HG03378 (cell line): ENCODE measurements around the gene SYF2.
"Not testable (repeated sequence)": the region's sequence is repeated elsewhere in the genome, so short reads cannot be mapped to it uniquely, and the experiment has no call there.

Experiments used
- ATAC-seq: cut with Tn5 transposase; IDR thresholded peaks from one replicate; pipeline ENCODE4 v1.9.1; 2021; ENCODE audit warnings: mild to moderate bottlenecking, moderate library complexity; ENCODE audit not compliant: unreplicated experiment

Gene SYF2

DNA sequence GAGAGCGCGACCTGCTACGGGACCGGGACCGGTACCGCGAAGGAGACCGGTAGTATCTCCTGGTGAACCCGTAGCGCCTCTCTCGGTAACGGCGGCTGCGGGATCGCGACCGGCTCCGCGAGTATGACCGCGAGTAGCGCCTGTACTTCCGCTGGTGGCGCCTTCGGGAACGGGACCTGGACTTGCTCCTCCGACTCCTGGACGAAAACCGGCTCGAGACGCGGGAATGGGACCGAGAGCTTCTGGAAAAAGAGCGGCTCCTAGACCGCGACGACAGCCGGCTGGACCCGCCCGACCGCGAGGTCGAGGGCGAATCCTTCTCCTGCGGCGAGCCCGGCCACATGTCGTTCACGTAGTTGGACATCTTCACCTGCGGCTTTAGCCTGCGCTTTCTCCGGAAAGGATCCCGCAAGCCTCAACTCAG is 14.3 kb upstream of the SYF2 start:
- no peak for ATAC-seq

DNA sequence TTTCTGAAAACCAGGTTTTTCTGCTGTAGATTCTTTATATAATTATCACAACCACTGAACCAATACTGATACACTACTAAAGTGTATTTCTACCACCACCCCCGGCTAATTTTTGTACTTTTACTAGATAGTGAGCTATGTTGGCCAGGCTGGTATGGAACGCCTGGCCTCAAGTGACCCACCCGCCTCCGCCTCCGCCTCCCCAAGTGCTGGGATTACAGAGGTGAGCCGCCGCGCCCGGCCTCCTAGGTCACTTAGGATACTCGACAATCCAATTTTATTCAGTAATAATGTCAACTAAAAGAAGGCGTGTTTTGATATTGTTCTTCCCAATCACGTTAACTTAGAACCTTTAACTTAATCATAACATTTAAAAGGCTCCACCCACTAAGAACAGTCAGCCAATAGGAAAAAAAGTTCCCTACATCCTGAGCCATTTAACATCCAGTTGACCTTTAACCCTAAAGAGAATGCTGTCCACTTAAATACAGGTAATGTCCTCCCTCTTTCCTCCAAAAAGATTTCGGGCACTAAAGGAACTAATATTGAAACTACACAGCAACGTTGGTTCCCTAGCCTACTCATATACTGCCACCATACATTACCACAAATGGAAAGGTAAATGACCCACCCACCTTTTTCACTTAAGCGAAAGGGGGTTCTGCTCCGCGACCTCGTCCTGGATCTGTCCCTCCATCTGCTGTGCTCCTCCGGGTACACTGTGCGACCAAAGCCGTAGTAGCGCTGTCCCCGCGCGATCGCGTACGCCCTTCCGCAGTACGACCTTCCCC is 13.7 kb upstream of the SYF2 start:
- no peak for ATAC-seq

DNA sequence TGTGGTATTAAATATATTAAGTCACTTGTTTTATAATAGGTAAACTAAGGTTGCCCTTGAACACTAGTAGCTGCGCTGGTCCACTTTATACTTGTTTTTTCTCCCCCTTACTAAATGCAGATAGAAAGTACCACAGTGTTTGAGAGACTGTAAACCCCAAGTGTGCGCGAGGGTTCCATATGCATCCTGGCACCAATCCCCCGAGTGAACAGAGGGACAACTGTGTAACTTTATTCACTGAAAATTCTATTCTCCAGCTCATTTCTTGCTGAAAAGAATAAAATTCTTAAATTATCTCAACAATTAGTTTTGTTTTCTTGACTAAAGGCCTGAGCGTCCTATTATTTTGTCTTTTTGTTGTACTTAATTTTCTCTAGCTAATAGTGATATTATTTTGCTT is 13.1 kb upstream of the SYF2 start:
- no peak for ATAC-seq

DNA sequence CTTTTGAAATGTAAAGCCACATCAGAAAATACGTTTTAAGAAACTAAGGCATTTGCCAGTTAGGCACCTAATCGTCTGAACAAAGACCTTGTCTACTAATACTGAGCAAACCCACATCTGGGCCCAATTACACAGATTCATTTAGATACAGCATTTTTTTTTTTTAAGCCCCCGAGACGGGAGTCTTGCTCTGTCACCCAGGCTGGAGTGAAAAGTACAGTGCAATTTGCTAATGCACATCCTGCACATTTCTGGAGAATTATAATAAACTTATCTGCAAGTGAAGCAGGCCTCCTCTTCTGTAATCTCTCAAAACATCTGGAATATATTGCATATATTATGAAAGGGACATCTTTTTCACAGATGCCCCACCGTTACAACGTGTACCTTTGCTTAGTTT is 11.6 kb upstream of the SYF2 start:
- no peak for ATAC-seq

DNA sequence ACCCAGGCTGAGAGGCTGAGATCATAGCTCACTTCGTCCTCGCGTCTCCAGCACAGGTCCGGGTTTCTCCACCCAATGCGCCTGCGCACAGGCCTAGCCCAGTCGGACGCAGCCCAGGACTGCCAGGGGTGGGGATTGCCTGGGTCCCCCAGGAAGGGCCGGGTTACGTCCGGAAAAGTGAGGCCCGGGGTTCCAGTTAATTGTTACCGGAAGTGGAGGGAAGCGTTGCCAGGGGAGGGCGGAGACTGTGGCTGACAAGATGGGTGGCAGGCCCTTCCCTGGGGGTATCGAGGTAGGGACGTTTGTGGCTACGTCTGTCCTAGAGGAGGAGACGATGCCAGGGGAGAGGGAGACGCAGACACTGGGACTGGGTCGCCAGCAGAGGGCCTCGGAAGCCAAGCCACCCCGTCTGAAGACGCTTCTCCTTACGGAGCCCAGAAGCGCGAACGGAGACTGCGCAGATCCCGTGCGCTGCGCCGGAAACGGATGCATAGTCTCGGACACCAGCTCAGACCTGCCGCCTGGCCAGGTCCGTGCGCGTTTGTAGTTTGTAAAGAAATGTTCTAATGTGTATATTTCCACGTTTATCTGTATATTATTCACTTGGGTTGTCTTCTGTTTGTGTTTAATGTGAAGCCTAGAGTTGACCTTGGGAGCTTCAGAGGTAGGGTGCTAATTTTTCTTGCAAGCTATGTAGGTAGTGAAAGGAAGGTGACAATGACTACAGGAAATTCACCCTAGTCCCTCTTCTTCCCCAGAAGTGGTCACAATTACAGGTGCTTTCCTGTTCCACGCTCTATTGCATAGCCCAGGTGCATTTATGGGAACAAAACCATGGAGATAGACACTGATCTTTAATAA is 7.6 kb upstream of the SYF2 start:
- ATAC-seq: peak; percentile 54

DNA sequence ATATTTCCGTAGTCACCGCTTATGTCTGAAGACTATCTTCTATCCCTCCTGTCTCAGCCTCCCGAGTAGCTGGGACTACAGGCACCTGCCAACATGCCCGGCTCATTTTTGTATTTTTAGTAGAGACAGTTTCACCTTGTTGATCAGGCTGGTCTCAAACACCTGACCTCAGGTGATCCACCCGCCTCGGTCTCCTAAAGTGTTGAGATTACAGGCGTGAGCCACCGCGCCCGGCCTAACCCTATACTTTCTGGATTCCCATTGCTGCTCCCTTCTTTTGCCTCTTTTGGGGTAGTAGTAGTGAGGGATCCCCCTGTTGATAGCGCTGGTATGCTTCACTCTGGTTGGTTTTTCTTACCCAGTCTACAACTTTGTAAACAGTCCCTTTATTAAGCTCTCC is 5.7 kb upstream of the SYF2 start:
- ATAC-seq: no peak

DNA sequence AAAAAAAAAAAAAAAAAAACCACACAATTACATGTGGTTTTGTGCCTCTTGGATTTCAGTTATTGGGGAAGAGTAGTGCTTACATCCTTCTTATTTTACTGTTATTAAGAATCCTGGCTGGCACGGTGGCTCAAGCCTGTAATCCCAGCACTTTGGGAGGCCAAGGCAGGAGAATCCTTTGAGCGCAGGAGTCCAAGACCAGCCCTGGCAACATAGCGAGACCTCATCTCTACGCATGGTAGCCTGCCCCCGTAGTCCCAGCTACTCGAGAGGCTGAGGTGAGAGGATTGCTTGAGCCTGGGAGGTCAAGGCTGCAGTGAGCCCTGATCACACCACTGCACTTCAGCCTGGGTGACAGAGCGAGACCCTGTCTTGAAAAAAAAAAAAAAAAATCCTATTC is 4.0 kb upstream of the SYF2 start:
- ATAC-seq: not testable (repeated sequence)

DNA sequence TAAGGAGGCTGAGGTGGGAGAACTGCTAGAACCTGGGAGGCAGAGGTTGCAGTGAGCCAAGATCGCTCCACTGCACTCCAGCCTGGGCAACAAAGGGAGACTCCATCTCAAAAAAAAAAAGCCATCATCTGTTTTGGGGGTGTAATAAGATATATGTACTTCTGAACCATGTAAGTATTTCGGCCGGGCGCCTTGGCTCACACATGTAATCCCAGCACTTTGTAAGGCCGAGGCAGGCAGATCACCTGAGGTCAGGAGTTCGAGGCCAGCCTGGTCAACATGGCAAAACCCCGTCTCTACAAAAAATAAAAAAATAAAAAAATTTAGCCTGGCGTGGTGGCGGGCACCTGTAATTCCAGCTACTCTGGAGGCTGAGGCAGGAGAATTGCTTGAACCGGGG is 3.1 kb upstream of the SYF2 start:
- not testable (repeated sequence) for ATAC-seq

DNA sequence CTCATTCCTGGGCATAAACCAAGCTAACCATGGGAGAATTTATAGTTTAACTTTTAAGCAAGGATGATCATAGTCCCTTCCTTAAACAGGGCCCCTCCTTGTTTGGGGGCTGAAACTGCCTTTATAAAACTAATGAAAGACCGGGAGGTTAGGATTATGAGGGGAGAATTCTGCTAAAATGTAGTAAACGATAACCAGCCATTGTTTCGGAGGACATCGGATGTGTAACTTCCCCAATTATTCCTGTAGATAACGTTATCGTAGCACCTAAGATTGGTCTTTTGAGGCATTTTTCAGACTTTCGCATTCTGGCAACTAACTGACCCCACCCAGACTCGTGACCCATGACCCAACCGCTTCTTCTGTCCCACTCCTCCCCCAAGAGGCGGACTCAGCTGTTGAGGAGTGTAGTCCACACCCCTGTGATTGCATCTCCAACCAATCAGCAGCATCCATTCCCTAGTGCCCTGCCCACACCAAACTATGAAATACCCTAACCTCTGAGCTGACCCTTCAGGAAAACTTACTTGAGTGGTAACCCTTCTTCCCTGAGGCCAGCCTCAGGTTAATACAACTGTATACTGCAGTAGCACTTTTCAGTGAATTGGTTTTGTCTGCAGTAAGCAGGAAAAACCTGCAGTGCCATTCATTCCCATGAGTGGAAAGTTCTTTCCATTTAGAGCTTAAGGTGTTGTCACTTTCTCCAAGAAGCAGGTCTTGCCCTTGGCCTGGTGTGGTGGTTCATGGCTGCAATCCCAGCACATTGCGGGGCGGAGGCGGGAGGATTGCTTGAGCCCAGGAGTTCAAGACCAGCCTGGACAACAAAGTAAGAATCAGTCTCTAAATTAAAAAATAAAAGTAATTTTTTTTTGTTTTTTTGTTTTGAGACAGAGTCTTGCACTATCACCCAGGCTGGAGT is 823 bp upstream of the SYF2 start:
- ATAC-seq: peak; percentile 33

DNA sequence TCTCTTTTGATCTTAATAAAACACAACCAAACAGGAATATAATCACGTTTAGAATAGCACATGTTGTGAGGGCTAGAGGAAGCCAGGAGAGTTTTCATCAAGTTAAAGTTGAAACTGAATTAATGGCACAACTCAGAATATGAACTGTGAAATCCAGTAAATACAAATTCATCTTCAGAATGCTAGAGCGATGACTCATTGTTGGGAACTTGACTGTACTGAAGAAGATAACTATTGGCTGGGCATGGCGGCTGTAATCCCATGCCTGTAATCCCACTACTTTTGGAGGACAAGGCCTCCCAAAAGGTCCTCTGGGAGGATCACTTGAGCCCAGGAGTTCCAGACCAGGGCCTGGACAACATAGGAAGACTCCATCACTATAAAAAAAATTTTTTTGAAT is 8.8 kb downstream of the SYF2 start:
- ATAC-seq: no peak

DNA sequence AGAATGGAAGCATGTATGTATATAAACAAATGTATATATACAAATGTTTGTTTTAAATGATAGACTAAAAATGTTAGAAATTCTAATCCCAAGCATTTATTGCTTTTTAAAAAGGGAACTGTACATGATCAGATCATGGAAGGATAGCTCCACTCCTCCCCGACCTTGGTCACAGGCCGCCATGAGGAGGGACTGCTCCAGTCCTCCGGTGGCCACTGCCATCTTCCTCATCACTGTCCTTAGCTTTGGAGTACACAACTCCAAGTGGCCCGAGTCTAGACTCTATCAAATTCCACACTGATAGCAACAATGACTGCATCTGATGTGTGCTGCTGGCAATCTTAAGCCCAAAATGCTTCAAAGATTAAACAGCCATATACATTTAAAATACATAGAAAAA is 9.7 kb downstream of the SYF2 start:
- ATAC-seq: no peak

DNA sequence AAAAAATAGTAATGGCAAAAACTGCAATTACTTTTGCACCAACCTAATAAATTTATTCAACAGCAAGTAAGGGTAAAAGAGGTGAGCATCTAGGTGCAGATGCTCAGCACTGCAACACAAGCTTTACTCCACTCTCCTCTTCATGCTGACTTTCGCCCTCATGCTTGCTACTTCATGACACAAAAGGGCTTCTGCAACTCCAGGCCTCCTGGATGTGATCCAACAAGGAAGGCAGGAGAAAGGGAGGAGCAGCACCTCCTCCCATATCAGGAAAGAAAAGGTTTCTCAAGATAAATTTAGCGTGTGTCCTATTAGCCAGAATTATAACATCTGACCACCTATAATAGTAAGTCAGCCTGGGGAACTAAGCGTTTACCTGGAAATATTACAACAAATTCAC is 11.6 kb downstream of the SYF2 start:
- ATAC-seq: no peak

DNA sequence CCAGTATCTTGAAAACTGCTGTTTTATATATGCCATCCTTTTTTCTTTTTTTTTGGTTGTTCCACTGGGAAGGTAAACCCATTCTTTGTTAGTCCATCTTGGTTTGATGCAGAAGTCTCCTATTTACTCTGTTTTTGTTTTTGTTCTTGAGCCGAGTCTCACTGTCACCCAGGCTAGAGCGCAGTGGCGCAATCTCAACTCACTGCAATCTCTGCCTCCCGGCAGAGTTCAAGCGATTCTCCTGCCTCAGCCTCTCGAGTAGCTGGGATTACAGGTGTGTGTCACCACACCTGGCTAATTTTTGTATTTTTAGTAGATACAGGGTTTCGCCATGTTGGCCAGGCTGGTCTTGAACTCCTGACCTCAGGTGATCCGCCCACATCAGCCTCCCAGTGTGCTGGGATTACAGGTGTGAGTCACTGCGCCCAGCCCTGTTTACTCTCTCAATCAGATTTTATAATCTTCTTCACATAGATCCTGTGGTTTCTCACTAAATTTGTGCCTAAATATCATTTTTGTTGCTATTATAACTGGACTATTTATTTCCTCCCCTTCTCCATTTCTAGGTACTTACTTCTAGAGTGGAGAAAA is 12.5 kb downstream of the SYF2 start:
- ATAC-seq: no peak

DNA sequence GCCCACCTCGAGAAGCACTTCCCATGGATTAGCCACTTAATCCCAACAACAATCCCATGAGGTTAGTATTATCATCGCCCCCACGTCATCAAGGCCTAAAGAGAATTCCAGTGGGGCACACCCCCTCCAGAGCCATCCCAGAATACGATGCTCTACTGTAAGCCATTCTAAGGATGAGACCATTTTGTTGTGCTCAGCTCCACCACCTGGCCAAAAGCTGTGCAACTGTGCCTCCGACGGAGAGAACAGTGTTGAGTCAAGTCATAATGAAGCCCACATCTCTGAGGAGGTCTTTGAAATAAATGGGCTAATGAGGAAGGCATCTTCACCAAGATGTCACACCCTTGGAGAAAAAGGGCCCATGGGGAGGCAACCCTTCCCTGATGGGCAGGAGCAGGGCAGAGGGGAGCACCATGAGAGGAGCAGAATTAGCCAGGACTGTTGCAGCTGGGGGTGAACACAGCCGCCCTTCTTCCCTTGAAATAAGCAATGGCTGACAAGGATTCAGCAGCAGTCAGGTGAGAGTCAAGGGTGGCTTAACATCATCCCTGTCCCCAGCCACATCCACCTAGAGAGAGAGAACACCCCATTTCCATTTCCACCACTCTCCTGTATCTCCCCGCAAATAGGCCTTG is 14.6 kb downstream of the SYF2 start:
- no peak for ATAC-seq

DNA sequence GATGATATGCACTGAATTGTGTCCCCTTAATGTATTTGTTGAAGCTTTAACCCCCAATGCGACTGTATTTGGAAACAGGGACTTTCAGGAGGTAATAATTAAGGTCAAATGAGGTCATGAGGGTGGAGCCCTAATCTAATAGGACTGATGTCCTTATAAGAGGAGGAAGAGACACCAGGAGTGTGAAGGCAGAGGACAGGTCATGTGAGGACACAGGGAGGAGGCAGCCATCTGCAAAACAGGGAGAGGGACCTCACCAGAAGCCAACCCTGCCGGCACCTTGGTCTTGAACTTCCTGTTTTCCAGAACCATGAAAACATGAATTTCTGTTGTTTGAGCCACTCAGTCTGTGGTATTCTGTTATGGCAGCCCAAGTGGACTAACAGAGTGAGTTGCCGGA is 15.3 kb downstream of the SYF2 start:
- no peak for ATAC-seq

DNA sequence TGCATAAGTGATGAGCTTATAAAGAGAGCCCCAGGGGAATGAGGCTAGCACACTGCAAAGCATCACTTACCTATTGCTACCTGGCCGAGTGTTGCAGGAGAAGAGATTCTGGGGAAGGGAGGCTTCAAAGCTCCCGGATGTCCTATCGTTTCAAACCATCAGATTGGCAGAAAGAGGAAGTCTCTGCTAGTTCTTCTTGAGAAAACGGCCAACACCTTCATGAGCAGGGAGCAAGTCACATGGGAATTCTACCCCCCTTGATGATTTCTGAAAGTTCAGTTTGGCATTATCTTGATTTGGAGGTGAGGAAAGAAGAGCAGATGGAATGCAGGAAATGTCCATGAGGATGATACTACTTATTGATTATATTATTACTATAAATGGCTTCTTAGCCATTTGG is 16.2 kb downstream of the SYF2 start:
- ATAC-seq: no peak

DNA sequence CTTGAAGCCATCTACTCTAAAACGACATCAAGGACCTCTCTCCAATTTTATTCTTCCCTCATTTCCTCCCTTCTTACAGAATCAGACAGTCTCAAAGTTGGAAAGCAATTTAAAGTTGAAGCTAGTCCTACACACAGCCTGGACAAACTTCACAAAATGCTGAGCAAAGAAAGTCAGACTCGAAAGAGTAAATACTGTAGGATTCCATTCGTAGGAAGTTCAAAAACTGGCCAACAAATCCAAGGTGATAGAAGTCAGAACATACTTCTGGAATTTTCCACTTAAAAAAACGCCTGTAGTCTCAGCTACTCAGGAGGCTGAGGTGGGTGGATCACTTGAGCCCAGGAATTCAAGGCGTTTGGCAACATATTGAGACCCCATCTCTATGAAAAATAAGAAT is 19.6 kb downstream of the SYF2 start:
- ATAC-seq: no peak

DNA sequence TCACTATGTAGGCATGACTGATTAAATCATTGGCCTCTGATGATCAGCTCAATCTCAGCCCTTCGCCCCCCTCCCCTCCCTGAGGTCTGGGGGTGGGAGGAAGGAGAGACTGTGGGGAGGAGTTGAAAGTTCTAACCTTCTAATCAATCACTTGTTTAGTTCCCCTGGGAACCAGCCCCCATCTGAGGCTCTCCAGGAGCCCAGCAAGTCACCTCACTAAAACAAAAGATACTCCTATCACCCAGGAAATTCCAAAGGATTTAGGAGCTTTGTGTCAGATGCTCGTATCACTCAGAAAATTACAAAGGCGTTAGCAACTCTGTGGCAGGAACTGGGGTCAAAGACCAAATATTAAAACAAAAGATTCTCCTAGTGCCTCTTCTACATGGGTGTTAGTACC is 21.6 kb downstream of the SYF2 start:
- ATAC-seq: no peak

DNA sequence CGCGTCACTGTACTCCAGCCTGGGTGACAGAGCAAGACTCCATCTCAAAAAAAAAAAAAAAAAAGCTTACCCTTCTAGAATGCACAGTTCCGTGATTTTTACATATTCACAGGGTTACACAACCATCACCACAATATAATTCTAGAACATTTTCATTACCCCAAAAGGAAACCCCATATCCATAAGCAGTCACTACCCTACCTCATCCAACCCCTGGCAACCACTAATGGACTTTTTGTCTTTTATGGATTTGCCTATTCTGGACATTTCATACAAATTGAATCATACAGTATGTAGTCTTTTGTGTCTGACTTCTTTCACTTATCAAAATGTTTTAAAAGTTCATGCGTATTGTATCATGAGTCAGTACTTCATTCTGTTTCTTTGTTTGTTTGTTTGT is 22.8 kb downstream of the SYF2 start:
- no peak for ATAC-seq

DNA sequence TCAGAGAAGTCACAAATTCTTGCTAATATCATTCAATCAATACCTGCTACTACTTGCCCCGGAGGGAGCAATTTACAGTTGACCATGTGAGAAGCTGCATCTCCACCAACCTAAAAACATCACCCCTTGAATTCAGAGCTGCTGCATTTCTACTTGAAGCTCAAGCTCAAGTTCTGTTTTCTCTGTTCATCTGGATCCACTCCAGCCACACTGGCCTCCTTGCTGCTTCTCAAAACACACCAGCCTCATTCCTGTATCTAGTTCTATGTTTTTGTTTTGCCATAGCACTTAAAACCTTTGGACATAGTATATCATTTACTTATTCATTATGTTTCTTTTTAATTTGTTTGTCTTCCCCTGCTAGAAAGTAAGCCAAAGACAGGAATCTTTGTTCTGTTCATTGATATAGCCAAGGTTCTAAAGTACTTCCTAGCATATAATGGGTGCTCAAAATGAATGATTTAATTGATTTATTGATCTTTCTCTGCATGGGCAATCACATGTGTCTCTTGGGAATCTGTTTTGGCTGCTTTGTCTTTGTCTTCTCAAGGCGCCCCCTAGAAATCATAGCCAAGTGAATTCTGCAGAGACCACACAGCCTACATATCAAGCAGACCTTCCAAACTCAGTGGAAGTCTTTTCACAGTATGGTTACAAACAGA is 23.6 kb downstream of the SYF2 start:
- no peak for ATAC-seq
